H1 (cell line): ENCODE results near the gene MAGI1. TPM values are rescaled to one million over a fixed set of nuclear protein-coding genes. Genes with fewer than 3 reads are reported as not detected.

Source experiments
- CTCF ChIA-PET: fragments of 300-600 bp; sonication (Branson Sonifier 250); formaldehyde crosslinking; loops from one replicate; lab custom pipeline; 2021; ENCODE audit not compliant: partially characterized antibody; lab: Charles Lee
- POLR2A ChIA-PET: fragments of 300-600 bp; sonication (Branson Sonifier 250); formaldehyde crosslinking; loops from one replicate; lab custom pipeline; 2021; ENCODE audit warnings: inconsistent platforms; ENCODE audit not compliant: partially characterized antibody; lab: Charles Lee
- DNase-seq, 2 experiments: peaks; one replicate each; pipeline versions ENCODE4 v3.0.0 to v3.0.0-alpha.2; 2010 to 2022; ENCODE audit warnings: low spot score in 2 of 2, low read depth in 1 of 2, mixed read lengths in 1 of 2
- FAIRE-seq: peaks from 2 replicates; lab custom pipeline; 2011; peaks lifted over from hg19 to GRCh38; lab: Jason Lieb, UNC
- H2AFZ ChIP-seq: 2 replicates; pipeline ENCODE4 v1.8.1; 2012; ENCODE audit warnings: low read length, inconsistent platforms
- H2AK5ac ChIP-seq: 2 replicates; pipeline ENCODE4 v1.6.1; 2013; ENCODE audit warnings: low read depth, low read length
- H2BK120ac ChIP-seq: replicated peaks from 2 replicates; pipeline ENCODE3; 2013; ENCODE audit warnings: low read depth, low read length, inconsistent platforms
- H2BK12ac ChIP-seq: 2 replicates; pipeline ENCODE4 v1.6.1; 2013; ENCODE audit warnings: low read depth, low read length
- H2BK15ac ChIP-seq: 2 replicates; pipeline ENCODE4 v1.6.1; 2013; ENCODE audit warnings: low read length
- H2BK20ac ChIP-seq: 2 replicates; pipeline ENCODE4 v1.6.1; 2013; ENCODE audit warnings: low read length
- H2BK5ac ChIP-seq: 2 replicates; pipeline ENCODE4 v1.6.1; 2013; ENCODE audit warnings: low read depth, low read length
- H3K14ac ChIP-seq: 2 replicates; pipeline ENCODE4 v1.6.1; 2013; ENCODE audit warnings: inconsistent platforms; ENCODE audit not compliant: insufficient read length
- H3K18ac ChIP-seq: 2 replicates; pipeline ENCODE4 v1.6.1; 2013; ENCODE audit warnings: low read length; ENCODE audit errors: extremely low read depth
- H3K23ac ChIP-seq: 2 replicates; pipeline ENCODE4 v1.6.1; 2013; ENCODE audit warnings: inconsistent platforms; ENCODE audit not compliant: insufficient read length
- H3K23me2 ChIP-seq: 2 replicates; pipeline ENCODE4 v1.6.1; 2013; ENCODE audit warnings: low read depth, low read length
- H3K27ac ChIP-seq: 2 replicates; pipeline ENCODE4 v1.6.1; 2011; ENCODE audit warnings: low read depth, low read length, inconsistent platforms
- H3K27me3 ChIP-seq, 4 experiments: replicated peaks in 1 of 4; 1 replicate in 1 of 4; 2 replicates in 3 of 4; pipeline versions ENCODE4 v1.6.1 to v1.8.1; 2011 to 2013; ENCODE audit warnings: low read length in 3 of 4, mild to moderate bottlenecking in 3 of 4, inconsistent platforms in 2 of 4, mixed read lengths in 2 of 4, moderate library complexity in 1 of 4; ENCODE audit not compliant: control insufficient read depth in 3 of 4, insufficient read depth in 3 of 4; ENCODE audit errors: extremely low read depth in 1 of 4
- H3K36me3 ChIP-seq, 4 experiments: 2 replicates each; pipeline versions ENCODE4 v1.6.1 to v1.8.1; 2011 to 2013; ENCODE audit warnings: mild to moderate bottlenecking in 4 of 4, low read length in 3 of 4, moderate library complexity in 2 of 4, control low read depth in 1 of 4, inconsistent platforms in 1 of 4; ENCODE audit not compliant: insufficient read depth in 4 of 4, control insufficient read depth in 2 of 4
- H3K4ac ChIP-seq: replicated peaks from 2 replicates; pipeline ENCODE3; 2013; ENCODE audit warnings: low read length, low read depth, mixed read lengths, inconsistent platforms; ENCODE audit not compliant: insufficient read length
- H3K4me1 ChIP-seq, 4 experiments: replicated peaks in 1 of 4; 1 replicate in 1 of 4; 2 replicates in 3 of 4; pipeline versions ENCODE4 v1.6.1 to v1.8.1; 2011 to 2013; ENCODE audit warnings: low read length in 3 of 4, inconsistent platforms in 2 of 4, mixed read lengths in 1 of 4; ENCODE audit not compliant: insufficient read depth in 4 of 4, control insufficient read depth in 3 of 4
- H3K4me2 ChIP-seq, 2 experiments: 2 replicates each; pipeline versions ENCODE4 v1.6.1 to v1.8.1; 2011 to 2013; ENCODE audit warnings: low read depth in 2 of 2, low read length in 2 of 2, control low read depth in 1 of 2, inconsistent platforms in 1 of 2, mild to moderate bottlenecking in 1 of 2; ENCODE audit not compliant: insufficient read depth in 1 of 2
- H3K4me3 ChIP-seq, 4 experiments: fragments of 200-600, 300-600 bp in 1 of 4; sonication (generic), shearing (Covaris generic), sonication (Bioruptor Twin) in 1 of 4; 2 replicates each; pipeline versions ENCODE4 v1.5.1 to v1.8.1; 2011 to 2016; ENCODE audit warnings: low read length in 4 of 4, low read depth in 3 of 4, control low read depth in 2 of 4, inconsistent platforms in 2 of 4, mild to moderate bottlenecking in 2 of 4, mixed read lengths in 1 of 4, moderate library complexity in 1 of 4; ENCODE audit not compliant: insufficient read depth in 2 of 4; ENCODE audit errors: extremely low read depth in 1 of 4
- H3K56ac ChIP-seq: replicated peaks from 2 replicates; pipeline ENCODE3; 2013; ENCODE audit warnings: low read depth, mild to moderate bottlenecking, mixed read lengths, low read length, inconsistent platforms; ENCODE audit not compliant: insufficient read length
- H3K79me1 ChIP-seq: 2 replicates; pipeline ENCODE4 v1.6.1; 2013; ENCODE audit warnings: low read depth, low read length, control low read depth
- H3K79me2 ChIP-seq, 2 experiments: 2 replicates each; pipeline versions ENCODE4 v1.6.1 to v1.8.1; 2012 to 2013; ENCODE audit warnings: low read length in 2 of 2, mild to moderate bottlenecking in 2 of 2, inconsistent platforms in 1 of 2; ENCODE audit not compliant: insufficient read depth in 2 of 2, control insufficient read depth in 1 of 2
- H3K9ac ChIP-seq, 4 experiments: replicated peaks in 1 of 4; 1 replicate in 1 of 4; 2 replicates in 3 of 4; pipeline versions ENCODE4 v1.6.1 to v1.8.1; 2011 to 2013; ENCODE audit warnings: low read depth in 3 of 4, low read length in 3 of 4, control low read depth in 2 of 4, mild to moderate bottlenecking in 2 of 4, moderate library complexity in 2 of 4, inconsistent platforms in 1 of 4; ENCODE audit errors: extremely low read depth in 1 of 4
- H3K9me3 ChIP-seq, 2 experiments: 2 replicates each; pipeline versions ENCODE4 v1.6.1 to v1.8.1; 2012 to 2013; ENCODE audit warnings: mild to moderate bottlenecking in 2 of 2, moderate library complexity in 2 of 2, control low read depth in 1 of 2, inconsistent platforms in 1 of 2, low read depth in 1 of 2, low read length in 1 of 2, mixed read lengths in 1 of 2; ENCODE audit not compliant: insufficient read depth in 2 of 2
- H4K20me1 ChIP-seq, 2 experiments: replicated peaks in 1 of 2; 2 replicates each; pipeline versions ENCODE3 to v1.8.1; 2011 to 2013; ENCODE audit warnings: inconsistent platforms in 2 of 2, low read length in 2 of 2, mild to moderate bottlenecking in 1 of 2; ENCODE audit not compliant: insufficient read depth in 2 of 2, control insufficient read depth in 1 of 2
- H4K5ac ChIP-seq: 2 replicates; pipeline ENCODE4 v1.6.1; 2013; ENCODE audit warnings: low read length, low read depth, mixed read lengths, inconsistent platforms; ENCODE audit not compliant: insufficient read length
- H4K8ac ChIP-seq: 2 replicates; pipeline ENCODE4 v1.8.0; 2013; ENCODE audit warnings: mild to moderate bottlenecking, moderate library complexity, low read length, inconsistent platforms; ENCODE audit not compliant: insufficient read depth; ENCODE audit errors: extremely low read depth
- H4K91ac ChIP-seq: replicated peaks from 2 replicates; pipeline ENCODE3; 2013; ENCODE audit warnings: low read length, mixed read lengths, inconsistent platforms; ENCODE audit not compliant: insufficient read length
- BCL11A ChIP-seq, 2 experiments: IDR thresholded peaks; one replicate each; pipeline ENCODE4 v1.6.1; 2011; ENCODE audit warnings: low read depth in 2 of 2, low read length in 2 of 2, mild to moderate bottlenecking in 2 of 2
- CREB1 ChIP-seq: IDR thresholded peaks from 2 replicates; pipeline ENCODE4 v1.6.1; 2012; ENCODE audit warnings: inconsistent platforms
- GABPA ChIP-seq: IDR thresholded peaks from 2 replicates; pipeline ENCODE4 v1.6.1; 2011; ENCODE audit warnings: mild to moderate bottlenecking, low read length, moderate library complexity, borderline replicate concordance; ENCODE audit not compliant: insufficient read depth
- POLR2A ChIP-seq, 2 experiments: IDR thresholded peaks; 1 replicate in 1 of 2; 2 replicates in 1 of 2; pipeline ENCODE4 v1.6.1; 2011; ENCODE audit warnings: low read depth in 2 of 2, low read length in 2 of 2, mild to moderate bottlenecking in 2 of 2; ENCODE audit errors: control extremely low read depth in 1 of 2
- SIRT6 ChIP-seq: IDR thresholded peaks from one replicate; pipeline ENCODE4 v1.7.1; 2012; ENCODE audit warnings: low read length, inconsistent platforms
- TBP ChIP-seq: IDR thresholded peaks from 2 replicates; pipeline ENCODE4 v1.6.1; 2011; ENCODE audit warnings: low read depth, low read length, improper control_type of control experiment
- YY1 ChIP-seq: IDR thresholded peaks from 2 replicates; pipeline ENCODE4 v1.6.1; 2011; ENCODE audit warnings: low read depth, mild to moderate bottlenecking, low read length
- polyA plus RNA-seq, 7 experiments: library from polyadenylated mRNA; depleted of rRNA in 3 of 7; stranded (reverse) in 5 of 7; unstranded in 2 of 7; fragments of >200 nt in 5 of 7; fragments of 200-250 nt in 2 of 7; gene quantifications; 1 replicate in 5 of 7; 2 replicates in 1 of 7; 4 replicates in 1 of 7; pipeline versions ENCODE4 v1.2.1 to v1.2.3, GENCODE V29; 2011 to 2013; ENCODE audit warnings: missing spikeins in 2 of 7, mixed read lengths in 2 of 7
- total RNA-seq: library from RNA; stranded (reverse); fragmentation: NEBNext Ultra II Directional; extraction: Animal tissue kit (Norgen Biotek cat#: 25700); gene quantifications from 2 replicates; pipeline ENCODE4 v1.2.1, GENCODE V29; 2021
- TF ChIP-seq, protein P1 (sequence below), 3 experiments: IDR thresholded peaks; 1 replicate in 2 of 3; 2 replicates in 1 of 3; pipeline versions ENCODE4 v1.5.1 to v1.6.1; 2011; ENCODE audit warnings: low read length in 3 of 3, mild to moderate bottlenecking in 3 of 3, inconsistent platforms in 2 of 3, low read depth in 1 of 3, moderate library complexity in 1 of 3; ENCODE audit not compliant: insufficient read depth in 1 of 3; ENCODE audit errors: control extremely low read depth in 1 of 3

The MAGI1 gene
- total and polyA plus RNA-seq, 2 of the 8 experiments (the other 6 are each of a cell fraction or from before 2014, with no cell fraction given), result 19.8 to 78.0 TPM

GRCh38 chr3:65396078-65396477 is 642.6 kb downstream of the MAGI1 start:
- Histone ChIP-seq H3K36me3 (no peaks in the 10 kb centered on the region), H2BK20ac (no peak overlapping the region), H3K27ac (no peak overlapping the region; the same call in 1 of the 2 replicates), H4K5ac (no peak overlapping the region), H2BK12ac (no peak overlapping the region), H4K8ac (no peak overlapping the region), H3K79me1 (no peaks in the 10 kb centered on the region), H3K18ac (no peak overlapping the region), H3K4ac (no peak overlapping the region), H3K4me3 (no peak overlapping the region), H3K27me3 (no peaks in the 10 kb centered on the region), H4K91ac (no peak overlapping the region), H3K4me1 (peaks cover 15 to 24% (median 23%) of the 10 kb centered on the region in 4 experiments), H3K56ac (no peak overlapping the region), H3K79me2 (no peaks in the 10 kb centered on the region; a peak in 1 of 4 replicates), H3K9me3 (no peaks in the 10 kb centered on the region), H2BK120ac (no peak overlapping the region), H2AK5ac (no peak overlapping the region), H2AFZ (no peak overlapping the region), H3K23ac (no peak overlapping the region), H2BK5ac (no peak overlapping the region), H3K14ac (no peak overlapping the region), H3K4me2 (no peak overlapping the region), H4K20me1 (no peaks in the 10 kb centered on the region), H3K9ac (no peak overlapping the region), H3K23me2 (no peaks in the 10 kb centered on the region), H2BK15ac (no peak overlapping the region)
- ChIA-PET POLR2A (interaction anchor here (0.5 kb wide), 1 partner anchor 201 kb away, joined by 5 read pairs; no protein-coding TSS in a partner anchor), CTCF (interaction anchor here (1.4 kb wide), 1 partner anchor 51 kb away, joined by 4 read pairs; no protein-coding TSS in a partner anchor)
- FAIRE-seq (no peak), DNase-seq (no peak)
- no peak for TF ChIP-seq POLR2A (IDR thresholded peaks at IDR 0.05; ENCODE audit: control extremely low read depth in 1 of 2, low read depth in 2 of 2, low read length in 2 of 2)
- no peak for TF ChIP-seq YY1
- TF ChIP-seq BCL11A (IDR thresholded peaks at IDR 0.05; ENCODE audit: low read depth in 2 of 2, low read length in 2 of 2), result no peak
- no peak for TF ChIP-seq GABPA
- no peak for TF ChIP-seq SIRT6
- TF ChIP-seq TBP, result no peak
- TF ChIP-seq CREB1, result no peak
- TF ChIP-seq, protein P1, sequence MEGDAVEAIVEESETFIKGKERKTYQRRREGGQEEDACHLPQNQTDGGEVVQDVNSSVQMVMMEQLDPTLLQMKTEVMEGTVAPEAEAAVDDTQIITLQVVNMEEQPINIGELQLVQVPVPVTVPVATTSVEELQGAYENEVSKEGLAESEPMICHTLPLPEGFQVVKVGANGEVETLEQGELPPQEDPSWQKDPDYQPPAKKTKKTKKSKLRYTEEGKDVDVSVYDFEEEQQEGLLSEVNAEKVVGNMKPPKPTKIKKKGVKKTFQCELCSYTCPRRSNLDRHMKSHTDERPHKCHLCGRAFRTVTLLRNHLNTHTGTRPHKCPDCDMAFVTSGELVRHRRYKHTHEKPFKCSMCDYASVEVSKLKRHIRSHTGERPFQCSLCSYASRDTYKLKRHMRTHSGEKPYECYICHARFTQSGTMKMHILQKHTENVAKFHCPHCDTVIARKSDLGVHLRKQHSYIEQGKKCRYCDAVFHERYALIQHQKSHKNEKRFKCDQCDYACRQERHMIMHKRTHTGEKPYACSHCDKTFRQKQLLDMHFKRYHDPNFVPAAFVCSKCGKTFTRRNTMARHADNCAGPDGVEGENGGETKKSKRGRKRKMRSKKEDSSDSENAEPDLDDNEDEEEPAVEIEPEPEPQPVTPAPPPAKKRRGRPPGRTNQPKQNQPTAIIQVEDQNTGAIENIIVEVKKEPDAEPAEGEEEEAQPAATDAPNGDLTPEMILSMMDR (IDR thresholded peaks at IDR 0.05; ENCODE audit: control extremely low read depth in 1 of 3, insufficient read depth in 1 of 3, low read depth in 1 of 3, low read length in 3 of 3), result no peak
